Measurements from ENCODE around the gene VAX1.
"Not testable (repeated sequence)": the region's sequence is repeated elsewhere in the genome, so short reads cannot be mapped to it uniquely, and the experiment has no call there.

Gene VAX1

DNA sequence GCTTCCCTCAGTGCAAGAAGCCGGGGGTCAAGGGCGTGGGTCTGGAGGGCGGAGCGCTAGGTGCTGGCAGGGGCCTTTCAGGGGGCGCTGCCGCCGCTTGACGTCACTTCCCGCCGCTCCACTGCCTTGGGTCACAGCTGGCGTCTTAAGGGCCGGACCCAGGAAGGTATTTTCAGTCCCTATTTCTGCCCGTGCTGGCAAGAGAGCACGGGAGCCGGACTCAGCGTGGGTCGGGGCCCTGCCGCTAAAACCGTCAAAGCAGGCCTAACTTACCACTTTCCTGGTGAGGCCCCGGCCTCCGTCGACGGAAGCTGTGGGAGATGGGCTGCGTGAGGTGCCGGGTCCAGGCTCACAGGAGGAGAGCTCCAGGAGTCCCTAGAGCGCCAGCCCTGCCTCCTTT lies 12.0 kb downstream of the VAX1 start:
- no peaks in the 10 kb centered on the region for H3K36me3 ChIP-seq (ENCODE audit: insufficient read depth, low read length)
- no peaks in the 10 kb centered on the region for H3K9me3 ChIP-seq (ENCODE audit: low read depth, low read length)
- no peak overlapping the region for H3K4me3 ChIP-seq
- DNase-seq (ENCODE audit: low read depth, low spot score): no peak
- TF ChIP-seq EZH2 (IDR thresholded peaks at IDR 0.05): no peak
- no peak for TF ChIP-seq FOXP2 (optimal IDR thresholded peaks at IDR 0.05; ENCODE audit: control extremely low read depth, extremely low read length, insufficient read depth)
- TF ChIP-seq POLR2AphosphoS5 (IDR thresholded peaks at IDR 0.05; ENCODE audit: borderline replicate concordance, low read depth, low read length): no peak
- no peak overlapping the region for H3K9ac ChIP-seq (ENCODE audit: insufficient read length)
- H3K27ac ChIP-seq: no peak overlapping the region

DNA sequence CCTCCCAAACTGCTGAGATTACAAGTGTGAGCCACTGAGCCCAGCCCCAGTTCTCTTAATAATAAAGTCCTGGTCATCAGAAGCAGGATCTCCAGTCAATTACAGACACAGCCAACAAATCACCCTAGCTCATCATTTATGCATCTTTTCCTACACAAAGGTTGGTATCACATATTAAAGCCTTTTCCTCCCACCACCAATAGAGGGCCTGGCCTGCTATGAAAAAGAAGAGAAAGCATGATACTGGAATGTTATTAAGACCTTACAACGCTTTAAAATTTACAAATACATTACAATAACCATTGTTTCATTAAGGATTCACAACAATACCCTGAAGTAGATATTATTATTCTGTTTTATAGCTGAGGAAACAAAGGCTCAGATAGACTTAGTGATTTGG lies 25.9 kb downstream of the VAX1 start:
- Histone ChIP-seq H3K9me3 (ENCODE audit: low read depth, low read length) (no peaks in the 10 kb centered on the region), H3K27ac (no peak overlapping the region), H3K36me3 (ENCODE audit: insufficient read depth, low read length) (no peaks in the 10 kb centered on the region), H3K4me3 (no peak overlapping the region), H3K9ac (ENCODE audit: insufficient read length) (no peak overlapping the region)
- TF ChIP-seq EZH2 (IDR thresholded peaks at IDR 0.05): no peak
- no peak for TF ChIP-seq FOXP2 (optimal IDR thresholded peaks at IDR 0.05; ENCODE audit: control extremely low read depth, extremely low read length, insufficient read depth)
- no peak for TF ChIP-seq POLR2AphosphoS5 (IDR thresholded peaks at IDR 0.05; ENCODE audit: borderline replicate concordance, low read depth, low read length)
- DNase-seq (ENCODE audit: low read depth, low spot score): no peak

DNA sequence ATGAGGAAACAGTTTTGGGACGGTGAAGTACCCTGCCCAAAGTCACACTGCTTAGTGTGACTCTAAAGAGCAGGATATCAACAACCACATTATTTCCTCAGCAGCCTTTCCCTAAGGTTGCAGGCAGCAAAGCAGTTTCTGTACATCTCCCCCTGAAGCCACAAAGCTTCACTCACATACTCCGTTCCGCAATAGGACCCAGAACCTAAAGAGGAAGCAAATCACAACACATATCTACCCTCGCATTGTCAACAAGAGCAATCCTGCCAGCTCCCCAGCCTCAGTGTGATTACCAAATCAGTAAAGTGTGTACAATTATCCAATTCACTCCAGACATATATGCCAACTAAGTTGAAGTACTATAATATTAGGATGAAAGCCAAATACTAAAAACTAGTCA lies 30.8 kb downstream of the VAX1 start:
- TF ChIP-seq FOXP2 (optimal IDR thresholded peaks at IDR 0.05; ENCODE audit: control extremely low read depth, extremely low read length, insufficient read depth): no peak
- TF ChIP-seq POLR2AphosphoS5 (IDR thresholded peaks at IDR 0.05; ENCODE audit: borderline replicate concordance, low read depth, low read length): no peak
- TF ChIP-seq EZH2 (IDR thresholded peaks at IDR 0.05): no peak
- H3K4me3 ChIP-seq: no peak overlapping the region
- H3K36me3 ChIP-seq (ENCODE audit: insufficient read depth, low read length): no peaks in the 10 kb centered on the region
- no peak overlapping the region for H3K27ac ChIP-seq
- no peak overlapping the region for H3K9ac ChIP-seq (ENCODE audit: insufficient read length)
- no peaks in the 10 kb centered on the region for H3K9me3 ChIP-seq (ENCODE audit: low read depth, low read length)
- DNase-seq (ENCODE audit: low read depth, low spot score): no peak

DNA sequence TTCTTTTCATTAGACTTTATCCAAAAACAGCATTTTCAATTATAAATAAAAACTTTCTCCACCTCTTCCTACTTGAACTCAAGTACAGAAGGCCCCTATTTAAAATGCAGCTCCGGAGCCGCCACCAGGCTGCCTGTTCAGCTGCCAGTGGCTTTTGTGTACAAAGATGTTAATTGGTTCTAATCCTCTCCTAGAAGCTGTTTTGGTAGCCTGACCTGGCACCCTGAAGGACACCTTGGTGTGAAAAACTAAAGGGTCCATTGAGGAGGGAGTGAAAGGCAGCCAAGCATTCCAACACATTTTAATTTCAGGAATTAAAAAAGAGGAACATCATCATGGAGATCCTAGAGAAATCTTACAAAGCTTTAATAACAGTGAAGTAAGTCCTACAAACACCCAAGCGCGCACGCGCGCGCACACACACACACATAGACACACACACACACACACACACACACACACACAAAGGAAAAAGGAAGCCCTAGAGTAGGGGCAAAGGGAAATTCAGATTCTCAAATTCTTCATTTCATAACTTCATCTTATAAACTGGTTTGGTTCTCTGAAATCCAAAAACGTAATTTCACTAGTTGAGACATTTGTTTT lies 41.4 kb downstream of the VAX1 start:
- TF ChIP-seq FOXP2 (optimal IDR thresholded peaks at IDR 0.05; ENCODE audit: control extremely low read depth, extremely low read length, insufficient read depth): no peak
- TF ChIP-seq EZH2 (IDR thresholded peaks at IDR 0.05): no peak
- TF ChIP-seq POLR2AphosphoS5 (IDR thresholded peaks at IDR 0.05; ENCODE audit: borderline replicate concordance, low read depth, low read length): no peak
- H3K27ac ChIP-seq: peak overlapping the region; percentile 13; the same call in 1 of the 2 replicates
- no peak for DNase-seq (ENCODE audit: low read depth, low spot score)

DNA sequence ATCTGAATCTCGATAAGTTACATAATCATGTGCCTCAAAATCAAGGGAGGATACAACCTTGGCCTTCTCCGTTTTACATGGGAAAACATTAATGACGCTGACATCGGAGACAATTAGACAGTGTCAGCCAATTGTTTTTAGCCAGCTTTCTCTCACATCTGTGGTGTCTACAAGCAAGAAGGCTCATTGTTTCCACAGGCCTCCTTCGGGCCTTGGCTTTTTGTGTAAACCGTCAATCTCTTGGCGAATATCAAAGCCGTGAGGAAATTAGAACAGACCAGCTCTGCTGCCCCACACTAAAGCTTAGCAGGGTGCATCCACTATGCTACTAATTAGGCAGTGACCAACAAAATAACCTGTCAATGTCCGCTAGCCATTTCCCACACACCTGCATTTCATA lies 43.2 kb downstream of the VAX1 start:
- H3K4me3 ChIP-seq: no peak overlapping the region
- DNase-seq (ENCODE audit: low read depth, low spot score): no peak
- H3K9ac ChIP-seq (ENCODE audit: insufficient read length): no peak overlapping the region
- H3K9me3 ChIP-seq (ENCODE audit: low read depth, low read length): no peaks in the 10 kb centered on the region
- TF ChIP-seq POLR2AphosphoS5 (IDR thresholded peaks at IDR 0.05; ENCODE audit: borderline replicate concordance, low read depth, low read length) (no peak), FOXP2 (optimal IDR thresholded peaks at IDR 0.05; ENCODE audit: control extremely low read depth, extremely low read length, insufficient read depth) (no peak), EZH2 (IDR thresholded peaks at IDR 0.05) (no peak)
- no peak overlapping the region for H3K27ac ChIP-seq
- H3K36me3 ChIP-seq (ENCODE audit: insufficient read depth, low read length): no peaks in the 10 kb centered on the region

More for the DNA sequence above, 41.4 kb downstream of the VAX1 start:
- Histone ChIP-seq H3K9me3 (ENCODE audit: low read depth, low read length) (no peaks in the 10 kb centered on the region), H3K4me3 (no peak overlapping the region), H3K36me3 (ENCODE audit: insufficient read depth, low read length) (no peaks in the 10 kb centered on the region), H3K9ac (ENCODE audit: insufficient read length) (no peak overlapping the region)

DNA sequence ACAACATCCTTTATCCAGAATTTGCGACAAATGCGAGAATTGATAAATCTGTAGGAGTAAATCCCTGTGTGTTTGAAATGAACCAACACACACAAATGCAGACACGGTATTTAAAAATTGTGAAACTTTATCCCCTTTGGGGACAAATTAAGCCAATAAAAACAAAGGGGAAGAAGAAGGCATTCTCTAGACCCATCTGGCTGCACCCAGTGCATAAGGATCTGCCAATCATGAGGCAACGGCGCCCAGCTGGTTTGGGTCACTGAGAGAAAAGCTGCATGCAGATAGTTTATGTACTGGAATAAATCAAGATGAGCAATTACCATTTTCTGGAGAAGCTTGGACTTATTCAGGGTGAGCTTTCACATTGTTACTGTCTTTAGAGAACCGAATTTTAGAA lies 45.7 kb downstream of the VAX1 start:
- TF ChIP-seq POLR2AphosphoS5 (IDR thresholded peaks at IDR 0.05; ENCODE audit: borderline replicate concordance, low read depth, low read length) (no peak), EZH2 (IDR thresholded peaks at IDR 0.05) (no peak), FOXP2 (optimal IDR thresholded peaks at IDR 0.05; ENCODE audit: control extremely low read depth, extremely low read length, insufficient read depth) (no peak)

DNA sequence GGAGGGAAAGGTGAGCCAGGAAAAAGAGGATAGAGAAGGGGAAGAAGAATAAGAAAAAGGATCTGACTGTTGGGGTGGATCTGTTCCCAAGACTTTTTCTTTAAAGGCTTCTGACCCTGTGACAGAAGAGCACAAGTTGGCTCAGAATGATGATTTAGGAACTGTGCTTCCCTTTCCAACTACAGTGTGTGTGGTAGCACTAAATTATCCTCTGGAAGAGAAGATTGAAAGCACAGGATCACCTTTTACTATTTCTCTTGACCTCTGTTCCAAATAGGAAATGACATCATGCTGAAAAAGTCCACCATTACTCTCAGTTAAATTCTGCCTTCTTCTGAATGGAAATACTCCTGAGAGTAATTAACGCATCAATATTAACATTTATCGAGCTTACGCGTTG lies 47.2 kb downstream of the VAX1 start:
- peak overlapping the region; percentile 98 for H3K27ac ChIP-seq
- H3K36me3 ChIP-seq (ENCODE audit: insufficient read depth, low read length): no peaks in the 10 kb centered on the region
- TF ChIP-seq EZH2 (IDR thresholded peaks at IDR 0.05) (no peak), POLR2AphosphoS5 (IDR thresholded peaks at IDR 0.05; ENCODE audit: borderline replicate concordance, low read depth, low read length) (no peak), FOXP2 (optimal IDR thresholded peaks at IDR 0.05; ENCODE audit: control extremely low read depth, extremely low read length, insufficient read depth) (no peak)
- H3K9me3 ChIP-seq (ENCODE audit: low read depth, low read length): no peaks in the 10 kb centered on the region
- peak overlapping the region; percentile 63 for H3K9ac ChIP-seq (ENCODE audit: insufficient read length)
- DNase-seq (ENCODE audit: low read depth, low spot score): no peak
- H3K4me3 ChIP-seq: peak overlapping the region; percentile 54

More for the DNA sequence above, 45.7 kb downstream of the VAX1 start:
- Histone ChIP-seq H3K9ac (ENCODE audit: insufficient read length) (no peak overlapping the region), H3K9me3 (ENCODE audit: low read depth, low read length) (no peaks in the 10 kb centered on the region), H3K4me3 (peak overlapping the region; percentile 37; the same call in 1 of the 2 replicates), H3K27ac (peak overlapping the region; percentile 98), H3K36me3 (ENCODE audit: insufficient read depth, low read length) (no peaks in the 10 kb centered on the region)
- DNase-seq (ENCODE audit: low read depth, low spot score): no peak

DNA sequence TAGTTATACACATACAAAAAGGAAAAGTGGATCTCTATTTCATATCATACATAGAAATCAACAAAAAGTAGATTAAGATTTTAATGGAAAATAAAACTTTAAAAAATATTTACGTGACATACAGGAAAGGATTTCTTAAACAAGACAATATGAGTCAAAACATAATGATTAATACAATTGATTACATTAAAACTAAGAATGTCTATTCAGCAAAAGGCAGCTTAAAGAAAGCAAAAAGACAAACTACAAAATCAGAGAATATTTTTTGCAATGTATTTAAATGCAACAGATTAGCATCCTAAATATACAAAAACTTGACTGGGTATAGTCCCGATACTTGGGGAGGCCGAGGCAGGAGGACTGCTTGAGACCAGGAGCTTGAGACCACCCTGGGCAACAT lies 50.5 kb downstream of the VAX1 start:
- peak overlapping the region; percentile 36; the same call in 1 of the 2 replicates for H3K27ac ChIP-seq
- H3K36me3 ChIP-seq (ENCODE audit: insufficient read depth, low read length): no peaks in the 10 kb centered on the region
- no peak overlapping the region for H3K4me3 ChIP-seq
- no peak for TF ChIP-seq EZH2 (IDR thresholded peaks at IDR 0.05)
- TF ChIP-seq FOXP2 (optimal IDR thresholded peaks at IDR 0.05; ENCODE audit: control extremely low read depth, extremely low read length, insufficient read depth): no peak
- TF ChIP-seq POLR2AphosphoS5 (IDR thresholded peaks at IDR 0.05; ENCODE audit: borderline replicate concordance, low read depth, low read length): no peak
- H3K9ac ChIP-seq (ENCODE audit: insufficient read length): no peak overlapping the region
- DNase-seq (ENCODE audit: low read depth, low spot score): no peak
- no peaks in the 10 kb centered on the region for H3K9me3 ChIP-seq (ENCODE audit: low read depth, low read length)

DNA sequence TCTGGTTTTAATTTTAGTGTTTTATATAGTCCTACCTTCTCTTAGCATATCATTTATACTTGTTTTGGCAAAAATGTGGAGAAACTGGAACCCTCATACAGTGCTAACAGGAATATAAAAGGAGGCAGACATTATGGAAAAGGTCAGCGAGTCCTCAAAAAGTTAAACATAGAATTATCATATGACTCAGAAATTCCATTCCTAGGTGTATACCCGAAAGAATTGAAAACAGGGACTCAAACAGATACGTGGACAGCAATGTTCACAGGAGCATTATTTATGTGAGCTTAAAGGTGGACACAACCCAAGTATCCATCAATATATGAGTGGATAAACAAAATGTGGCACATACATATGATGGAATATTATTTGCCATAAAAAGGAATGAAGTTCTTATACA lies 51.5 kb downstream of the VAX1 start:
- Histone ChIP-seq H3K27ac (no peak overlapping the region), H3K9me3 (ENCODE audit: low read depth, low read length) (no peaks in the 10 kb centered on the region), H3K9ac (ENCODE audit: insufficient read length) (no peak overlapping the region), H3K36me3 (ENCODE audit: insufficient read depth, low read length) (no peaks in the 10 kb centered on the region), H3K4me3 (no peak overlapping the region)
- DNase-seq (ENCODE audit: low read depth, low spot score): no peak
- TF ChIP-seq POLR2AphosphoS5 (IDR thresholded peaks at IDR 0.05; ENCODE audit: borderline replicate concordance, low read depth, low read length): no peak
- TF ChIP-seq EZH2 (IDR thresholded peaks at IDR 0.05): no peak
- TF ChIP-seq FOXP2 (optimal IDR thresholded peaks at IDR 0.05; ENCODE audit: control extremely low read depth, extremely low read length, insufficient read depth): no peak

DNA sequence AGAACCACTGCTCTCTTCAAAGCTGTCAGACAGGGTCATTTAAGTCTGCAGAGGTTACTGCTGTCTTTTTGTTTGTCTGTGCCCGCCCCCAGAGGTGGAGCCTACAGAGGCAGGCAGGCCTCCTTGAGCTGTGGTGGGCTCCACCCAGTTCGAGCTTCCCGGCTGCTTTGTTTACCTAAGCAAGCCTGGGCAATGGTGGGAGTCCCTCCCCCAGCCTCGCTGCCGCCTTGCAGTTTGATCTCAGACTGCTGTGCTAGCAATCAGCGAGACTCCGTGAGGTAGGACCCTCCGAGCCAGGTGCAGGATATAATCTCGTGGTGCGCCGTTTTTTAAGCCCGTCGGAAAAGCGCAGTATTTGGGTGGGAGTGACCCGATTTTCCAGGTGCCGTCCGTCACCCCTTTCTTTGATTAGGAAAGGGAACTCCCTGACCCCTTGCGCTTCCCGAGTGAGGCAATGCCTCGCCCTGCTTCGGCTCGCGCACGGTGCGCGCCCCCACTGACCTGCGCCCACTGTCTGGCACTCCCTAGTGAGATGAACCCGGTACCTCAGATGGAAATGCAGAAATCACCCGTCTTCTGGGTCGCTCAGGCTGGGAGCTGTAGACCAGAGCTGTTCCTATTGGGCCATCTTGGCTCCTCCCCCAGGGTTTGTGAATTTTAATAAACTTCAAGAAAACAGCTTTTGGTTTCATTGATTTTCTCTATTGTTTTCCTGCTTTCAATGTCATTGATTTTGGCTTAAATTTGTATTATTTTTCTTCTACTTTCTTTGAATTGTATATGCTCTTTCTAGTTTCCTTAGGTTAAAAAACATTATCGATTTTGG lies 53.4 kb downstream of the VAX1 start:
- DNase-seq (ENCODE audit: low read depth, low spot score); H3K9ac ChIP-seq (ENCODE audit: insufficient read length); H3K4me3 ChIP-seq; H3K9me3 ChIP-seq (ENCODE audit: low read depth, low read length); H3K27ac ChIP-seq; H3K36me3 ChIP-seq (ENCODE audit: insufficient read depth, low read length): not testable (repeated sequence)
